K562 (cell line): Measurements from ENCODE around the gene CCDC69. TPM values are rescaled to one million over a fixed set of nuclear protein-coding genes. Genes with fewer than 3 reads are reported as not detected.

Experiments used
- BRF2 ChIP-seq: IDR thresholded peaks from 3 replicates; pipeline ENCODE4 v1.6.1; 2011; ENCODE audit warnings: borderline replicate concordance, mild to moderate bottlenecking; ENCODE audit not compliant: insufficient read length, insufficient read depth
- CBFA2T2 ChIP-seq: fragments of 450-650 bp; conservative IDR thresholded peaks from 2 replicates; pipeline ENCODE4 v1.6.1; 2017; ENCODE audit warnings: mild to moderate bottlenecking
- CEBPG ChIP-seq, 3 experiments: fragments of 200-800 bp in 1 of 3; sonication (Bioruptor generic) in 1 of 3; sonication (generic) in 1 of 3; formaldehyde crosslinking in 1 of 3; IDR thresholded peaks in 2 of 3; conservative IDR thresholded peaks in 1 of 3; 2 replicates each; pipeline versions ENCODE4 v1.6.1 to v1.8.0; 2016 to 2022; ENCODE audit warnings: missing compliant biosample characterization in 2 of 3, missing genetic modification characterization in 2 of 3, mild to moderate bottlenecking in 1 of 3, missing genetic modification reagents in 1 of 3
- EHMT2 ChIP-seq: fragments of 450-650 bp; IDR thresholded peaks from 2 replicates; pipeline ENCODE4 v1.6.1; 2018; ENCODE audit warnings: antibody characterized with exemption
- ELF2 ChIP-seq: fragments of 250-450 bp; sonication (Bioruptor Pico); IDR thresholded peaks from 2 replicates; pipeline ENCODE4 v1.5.0; 2021; ENCODE audit warnings: mild to moderate bottlenecking
- FIP1L1 ChIP-seq: fragments of 200-400 bp; formaldehyde crosslinking; IDR thresholded peaks from 2 replicates; pipeline ENCODE4 v1.6.1; 2018; ENCODE audit warnings: mild to moderate bottlenecking, low read depth, low read length; ENCODE audit not compliant: poor library complexity, severe bottlenecking
- HMG20B ChIP-seq: fragments of 250-450 bp; sonication (Bioruptor Pico); IDR thresholded peaks from 2 replicates; pipeline ENCODE4 v1.5.0; 2021; ENCODE audit warnings: mild to moderate bottlenecking
- HNRNPH1 ChIP-seq: fragments of 200-400 bp; formaldehyde crosslinking; optimal IDR thresholded peaks from 2 replicates; pipeline ENCODE3; 2017; ENCODE audit warnings: low read depth, mild to moderate bottlenecking, low read length, moderate library complexity
- HOXB6 ChIP-seq: fragments of 250-450 bp; sonication (Bioruptor Pico); IDR thresholded peaks from 2 replicates; pipeline ENCODE4 v1.5.1; 2022; ENCODE audit warnings: mild to moderate bottlenecking, borderline replicate concordance
- MNT ChIP-seq, 2 experiments: fragments of 450-650 bp; conservative IDR thresholded peaks; 2 replicates each; pipeline ENCODE4 v1.6.1; 2017; ENCODE audit warnings: mild to moderate bottlenecking in 2 of 2, moderate library complexity in 2 of 2
- NFYB ChIP-seq: IDR thresholded peaks from 2 replicates; pipeline ENCODE4 v1.6.1; 2011; ENCODE audit warnings: mild to moderate bottlenecking, moderate library complexity; ENCODE audit not compliant: insufficient read length; ENCODE audit errors: extremely low read depth
- POLR2G ChIP-seq: fragments of 200-400 bp; formaldehyde crosslinking; IDR thresholded peaks from 2 replicates; pipeline ENCODE4 v1.6.1; 2017; ENCODE audit warnings: low read depth, mild to moderate bottlenecking, antibody characterized with exemption, low read length, moderate library complexity
- POLR3G ChIP-seq: IDR thresholded peaks from 2 replicates; pipeline ENCODE4 v1.6.1; 2011; ENCODE audit not compliant: insufficient read length, insufficient replicate concordance; ENCODE audit errors: extremely low read depth
- RBFOX2 ChIP-seq: fragments of 200-400 bp; formaldehyde crosslinking; IDR thresholded peaks from 2 replicates; pipeline ENCODE4 v1.6.1; 2017; ENCODE audit warnings: low read depth, mild to moderate bottlenecking, low read length, moderate library complexity
- SMARCE1 ChIP-seq: fragments of 450-650 bp; IDR thresholded peaks from 2 replicates; pipeline ENCODE4 v1.7.1; 2016; ENCODE audit warnings: mild to moderate bottlenecking
- YBX1 ChIP-seq: fragments of 450-650 bp; IDR thresholded peaks from 2 replicates; pipeline ENCODE4 v1.7.1; 2016; ENCODE audit warnings: mild to moderate bottlenecking
- ZKSCAN8 ChIP-seq: fragments of 200-800 bp; sonication (Bioruptor generic); IDR thresholded peaks from 2 replicates; pipeline ENCODE4 v1.6.1; 2016; ENCODE audit warnings: missing genetic modification characterization, missing compliant biosample characterization
- ZNF354B ChIP-seq: fragments of 250-450 bp; sonication (Bioruptor Pico); IDR thresholded peaks from 2 replicates; pipeline ENCODE4 v1.4.0; 2020
- ZNF592 ChIP-seq: fragments of 450-650 bp; IDR thresholded peaks from 2 replicates; pipeline ENCODE4 v1.6.1; 2017; ENCODE audit warnings: antibody characterized with exemption, mild to moderate bottlenecking
- polyA plus RNA-seq, 8 experiments: library from polyadenylated mRNA; depleted of rRNA in 4 of 8; stranded (reverse) in 5 of 8; unstranded in 3 of 8; fragments of >200 nt; fragmentation: Nextera tagmentation in 2 of 8; fragmentation: Illumina TruSeq in 1 of 8; extraction: Ambion mirVana in 2 of 8; extraction: Trizol in 1 of 8; gene quantifications; 2 replicates each; pipeline versions ENCODE4 v1.2.1 to v1.2.3, GENCODE V29; 2011 to 2014; ENCODE audit warnings: inconsistent platforms in 1 of 8, missing spikeins in 1 of 8
- total RNA-seq, 7 experiments: library from RNA; depleted of rRNA in 6 of 7; stranded (reverse); fragments of >200 nt in 6 of 7; fragmentation: Illumina TruSeq in 2 of 7; extraction: Trizol in 2 of 7; gene quantifications; 2 replicates each; pipeline versions ENCODE4 v1.2.1 to v1.2.3, GENCODE V29; 2011 to 2021; ENCODE audit warnings: low replicate concordance in 1 of 7

CCDC69 gene
- total and polyA plus RNA-seq, 9 of the 15 experiments (the other 6 are each of a cell fraction or from before 2014, with no cell fraction given) = 0.65 to 12.2 (median 7.6) TPM

- no peak for TF ChIP-seq POLR3G
- no peak for TF ChIP-seq SMARCE1
- TF ChIP-seq ZNF592 = peak; percentile 35; the same call in 1 of the 2 replicates
- TF ChIP-seq FIP1L1 = no peak
- peak; percentile 59 for TF ChIP-seq NFYB
- TF ChIP-seq ZNF354B (CRISPR knock-in tag) = no peak
- TF ChIP-seq ZKSCAN8 = no peak
- no peak for TF ChIP-seq HOXB6 (CRISPR knock-in tag)
- TF ChIP-seq HNRNPH1 = no peak
- no peak for TF ChIP-seq ELF2 (CRISPR knock-in tag)
- TF ChIP-seq CEBPG (CRISPR knock-in tag; IDR thresholded peaks at IDR 0.05) = no peak
- TF ChIP-seq CEBPG (tag; conservative IDR thresholded peaks at IDR 0.05 in 1 of 2, IDR thresholded peaks at IDR 0.05 in 1 of 2) = peak in 1 of 2 experiments; percentile 25; a peak in 1 of 4 replicates
- TF ChIP-seq MNT (conservative IDR thresholded peaks at IDR 0.05) = no peak
- TF ChIP-seq HMG20B (CRISPR knock-in tag) = no peak
- TF ChIP-seq RBFOX2 = peak; percentile 39; the same call in 1 of the 2 replicates
- peak; percentile 39; the same call in 1 of the 2 replicates for TF ChIP-seq POLR2G
- TF ChIP-seq CBFA2T2 = no peak
- no peak for TF ChIP-seq EHMT2
- TF ChIP-seq BRF2 = no peak
- TF ChIP-seq YBX1 = no peak
These were observed 9.9 kb downstream of the CCDC69 start (continued) for GRCh38 chr5:151213803-151214613.
